DND-41 (cell line): ENCODE results near the gene ZNF428.

Experiments used
- EZH2 ChIP-seq: IDR thresholded peaks from 3 replicates; pipeline ENCODE4 v1.6.1; 2012; ENCODE audit warnings: borderline replicate concordance, low read depth, mild to moderate bottlenecking, moderate library complexity, low read length, inconsistent platforms; ENCODE audit not compliant: severe bottlenecking
- TF ChIP-seq, protein P1 (sequence below): IDR thresholded peaks from 2 replicates; pipeline ENCODE4 v1.5.1; 2012; ENCODE audit warnings: borderline replicate concordance, low read length, moderate library complexity, mild to moderate bottlenecking; ENCODE audit not compliant: poor library complexity, severe bottlenecking; ENCODE audit errors: extremely low read depth

DNA sequence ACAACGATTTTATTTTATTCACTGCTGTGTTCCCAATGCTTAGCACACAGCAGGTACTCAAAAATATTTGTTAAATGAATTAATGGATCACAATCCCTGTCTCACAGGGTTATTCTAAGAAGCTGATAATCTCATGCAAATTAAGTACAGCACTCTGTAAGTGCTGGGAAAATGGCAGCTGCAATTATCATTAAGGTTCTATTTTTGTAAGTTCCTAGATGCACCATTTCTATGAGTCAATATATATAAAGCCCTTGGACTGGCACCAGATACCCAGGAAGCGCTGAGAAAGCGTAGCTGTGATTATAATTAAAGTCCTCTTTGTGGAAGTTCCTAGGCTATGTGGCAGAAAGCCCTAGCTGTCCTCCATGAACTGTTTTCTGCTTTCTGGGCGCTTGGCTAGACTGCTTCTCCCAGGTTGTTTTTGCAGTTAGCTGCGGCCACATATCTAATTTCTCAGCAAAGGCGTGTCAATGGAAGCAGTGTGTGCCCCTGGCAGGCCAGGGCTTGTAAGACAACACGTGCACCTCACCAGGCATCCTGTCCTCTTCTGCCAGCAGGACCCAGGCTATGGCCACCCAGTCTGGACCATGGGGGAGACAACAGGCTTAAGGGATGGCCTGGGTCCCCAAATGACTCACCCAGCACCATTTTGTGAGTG, 12.7 kb downstream of the ZNF428 start:
- TF ChIP-seq, protein P1, sequence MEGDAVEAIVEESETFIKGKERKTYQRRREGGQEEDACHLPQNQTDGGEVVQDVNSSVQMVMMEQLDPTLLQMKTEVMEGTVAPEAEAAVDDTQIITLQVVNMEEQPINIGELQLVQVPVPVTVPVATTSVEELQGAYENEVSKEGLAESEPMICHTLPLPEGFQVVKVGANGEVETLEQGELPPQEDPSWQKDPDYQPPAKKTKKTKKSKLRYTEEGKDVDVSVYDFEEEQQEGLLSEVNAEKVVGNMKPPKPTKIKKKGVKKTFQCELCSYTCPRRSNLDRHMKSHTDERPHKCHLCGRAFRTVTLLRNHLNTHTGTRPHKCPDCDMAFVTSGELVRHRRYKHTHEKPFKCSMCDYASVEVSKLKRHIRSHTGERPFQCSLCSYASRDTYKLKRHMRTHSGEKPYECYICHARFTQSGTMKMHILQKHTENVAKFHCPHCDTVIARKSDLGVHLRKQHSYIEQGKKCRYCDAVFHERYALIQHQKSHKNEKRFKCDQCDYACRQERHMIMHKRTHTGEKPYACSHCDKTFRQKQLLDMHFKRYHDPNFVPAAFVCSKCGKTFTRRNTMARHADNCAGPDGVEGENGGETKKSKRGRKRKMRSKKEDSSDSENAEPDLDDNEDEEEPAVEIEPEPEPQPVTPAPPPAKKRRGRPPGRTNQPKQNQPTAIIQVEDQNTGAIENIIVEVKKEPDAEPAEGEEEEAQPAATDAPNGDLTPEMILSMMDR, result no peak
- TF ChIP-seq EZH2, result no peak
